GM12873 (cell line): ENCODE data around the gene ERGIC1.
A peak's percentile ranks its signal among the peaks of the same experiment; 100 is the strongest.

ENCODE experiments used
- TF ChIP-seq, protein P1 (sequence below): IDR thresholded peaks from 2 replicates; pipeline ENCODE4 v1.5.1; 2012; ENCODE audit warnings: low read depth, mild to moderate bottlenecking, moderate library complexity, low read length, control low read depth; ENCODE audit not compliant: insufficient read depth; ENCODE audit errors: missing control alignments

ERGIC1 gene

DNA sequence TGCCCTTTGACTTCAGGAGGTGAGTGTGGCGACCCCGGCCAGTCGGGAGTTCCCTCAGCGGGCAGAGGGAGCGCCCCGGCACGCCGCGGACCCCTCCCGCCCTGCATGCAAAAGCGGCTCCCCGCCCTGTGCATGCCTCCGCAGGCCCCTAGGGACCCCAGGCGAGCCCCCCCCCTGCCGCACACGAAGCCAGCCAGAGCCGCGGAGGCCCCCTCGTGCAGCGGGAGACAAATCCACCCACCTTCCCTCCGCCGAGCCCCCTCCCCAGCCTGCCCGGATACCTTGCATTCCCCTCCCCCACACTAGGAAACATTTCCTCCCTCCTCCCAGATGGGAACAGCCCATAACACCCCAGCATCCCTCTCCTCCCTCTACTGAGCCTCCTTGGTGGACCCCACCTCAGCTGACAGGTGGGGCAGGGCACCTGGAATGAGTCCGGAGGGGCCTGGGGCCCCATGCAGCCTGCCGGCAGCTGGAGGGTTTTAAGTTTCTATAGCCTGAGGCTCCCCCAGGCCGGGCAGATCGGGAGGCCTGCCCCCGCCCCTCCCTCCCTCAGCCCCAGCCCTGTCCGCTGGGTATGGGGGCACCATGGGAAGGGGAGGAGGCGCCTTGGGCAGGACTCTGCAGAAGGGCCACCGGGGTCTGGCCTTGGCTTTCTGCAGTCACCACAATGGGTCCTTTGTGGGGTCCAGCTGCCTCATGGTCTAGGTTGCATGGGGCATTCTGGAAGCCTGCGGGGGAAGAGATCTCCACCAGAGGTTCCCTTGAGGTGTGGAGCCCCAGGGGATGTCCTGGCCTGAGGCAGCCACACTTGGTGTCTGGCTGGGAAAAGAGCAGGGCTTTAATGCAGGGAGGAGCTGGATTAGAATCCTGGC is 601 bp downstream of the ERGIC1 start:
- TF ChIP-seq, protein P1, sequence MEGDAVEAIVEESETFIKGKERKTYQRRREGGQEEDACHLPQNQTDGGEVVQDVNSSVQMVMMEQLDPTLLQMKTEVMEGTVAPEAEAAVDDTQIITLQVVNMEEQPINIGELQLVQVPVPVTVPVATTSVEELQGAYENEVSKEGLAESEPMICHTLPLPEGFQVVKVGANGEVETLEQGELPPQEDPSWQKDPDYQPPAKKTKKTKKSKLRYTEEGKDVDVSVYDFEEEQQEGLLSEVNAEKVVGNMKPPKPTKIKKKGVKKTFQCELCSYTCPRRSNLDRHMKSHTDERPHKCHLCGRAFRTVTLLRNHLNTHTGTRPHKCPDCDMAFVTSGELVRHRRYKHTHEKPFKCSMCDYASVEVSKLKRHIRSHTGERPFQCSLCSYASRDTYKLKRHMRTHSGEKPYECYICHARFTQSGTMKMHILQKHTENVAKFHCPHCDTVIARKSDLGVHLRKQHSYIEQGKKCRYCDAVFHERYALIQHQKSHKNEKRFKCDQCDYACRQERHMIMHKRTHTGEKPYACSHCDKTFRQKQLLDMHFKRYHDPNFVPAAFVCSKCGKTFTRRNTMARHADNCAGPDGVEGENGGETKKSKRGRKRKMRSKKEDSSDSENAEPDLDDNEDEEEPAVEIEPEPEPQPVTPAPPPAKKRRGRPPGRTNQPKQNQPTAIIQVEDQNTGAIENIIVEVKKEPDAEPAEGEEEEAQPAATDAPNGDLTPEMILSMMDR = peak; percentile 19

DNA sequence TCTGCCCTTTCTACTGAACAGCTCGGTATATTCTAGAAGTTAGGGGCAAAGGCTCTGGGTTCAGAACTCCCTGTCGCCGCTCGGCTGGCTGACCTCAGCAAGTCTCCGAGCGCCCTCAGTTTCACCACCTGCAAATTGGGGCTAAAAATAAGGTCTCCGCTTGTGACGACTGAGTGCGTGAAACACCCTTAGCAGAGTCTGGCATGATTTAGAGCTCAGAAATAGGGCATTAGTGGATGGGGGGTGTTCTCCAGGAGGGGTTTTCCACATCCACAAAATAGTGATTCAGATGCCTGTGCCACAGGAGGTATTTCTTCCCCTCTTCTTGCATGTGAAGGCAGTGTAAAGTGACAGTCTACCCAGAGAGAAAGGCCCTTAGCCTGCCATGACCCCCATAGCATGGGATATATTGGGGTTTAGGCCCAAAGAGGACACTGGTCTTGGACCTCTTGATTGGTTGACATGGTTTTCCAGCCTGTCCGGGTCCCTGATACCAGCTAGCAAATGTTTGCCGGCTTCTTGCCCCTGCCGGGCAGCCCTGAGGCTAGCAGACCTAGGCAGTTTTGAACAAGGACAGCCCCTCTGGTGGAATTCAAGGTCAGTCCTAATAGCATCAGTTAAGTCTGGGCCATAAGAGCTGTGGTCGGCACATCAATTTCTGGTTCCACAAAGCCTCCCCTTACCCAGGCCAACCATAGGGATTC is 1.4 kb downstream of the ERGIC1 start:
- TF ChIP-seq, protein P1 = no peak

DNA sequence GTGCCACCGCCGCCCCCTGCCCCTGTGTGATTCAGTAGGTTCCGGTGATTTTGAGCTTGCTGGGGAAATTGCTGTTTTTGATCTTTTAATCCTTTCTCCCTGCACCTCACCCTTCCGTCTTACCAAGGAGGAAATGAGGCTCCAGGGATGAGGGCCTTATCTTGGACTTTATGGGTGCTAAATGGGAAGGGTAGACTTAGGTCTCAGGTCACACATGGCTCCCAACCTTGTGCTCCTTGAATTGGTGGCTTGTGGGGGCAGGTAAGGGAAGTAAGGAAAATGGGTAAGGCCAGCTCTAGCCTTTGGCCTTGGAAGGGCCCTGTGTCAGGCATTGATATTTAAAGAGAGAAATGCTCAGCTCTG is 1.9 kb downstream of the ERGIC1 start:
- TF ChIP-seq, protein P1 = no peak

DNA sequence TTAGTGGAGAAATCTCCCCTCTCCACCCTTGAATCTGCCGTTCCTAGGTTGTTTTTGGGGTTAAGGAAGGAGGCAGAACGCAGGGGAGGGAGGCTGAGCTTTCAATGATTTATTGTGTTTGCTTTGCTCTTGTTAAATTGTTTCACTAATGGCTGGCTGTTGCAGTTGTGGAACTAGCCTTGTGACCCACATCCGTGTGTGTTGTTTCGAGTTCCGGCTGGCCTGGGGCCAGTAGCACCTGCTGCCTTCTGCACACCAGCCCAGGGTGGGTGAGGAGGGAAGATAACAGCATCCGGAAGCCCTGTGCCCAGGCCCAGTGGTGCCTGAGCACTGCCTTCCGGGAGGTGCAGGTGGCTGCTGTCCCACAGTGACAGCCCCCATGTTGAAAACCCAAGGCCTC is 3.6 kb downstream of the ERGIC1 start:
- TF ChIP-seq, protein P1 = no peak

DNA sequence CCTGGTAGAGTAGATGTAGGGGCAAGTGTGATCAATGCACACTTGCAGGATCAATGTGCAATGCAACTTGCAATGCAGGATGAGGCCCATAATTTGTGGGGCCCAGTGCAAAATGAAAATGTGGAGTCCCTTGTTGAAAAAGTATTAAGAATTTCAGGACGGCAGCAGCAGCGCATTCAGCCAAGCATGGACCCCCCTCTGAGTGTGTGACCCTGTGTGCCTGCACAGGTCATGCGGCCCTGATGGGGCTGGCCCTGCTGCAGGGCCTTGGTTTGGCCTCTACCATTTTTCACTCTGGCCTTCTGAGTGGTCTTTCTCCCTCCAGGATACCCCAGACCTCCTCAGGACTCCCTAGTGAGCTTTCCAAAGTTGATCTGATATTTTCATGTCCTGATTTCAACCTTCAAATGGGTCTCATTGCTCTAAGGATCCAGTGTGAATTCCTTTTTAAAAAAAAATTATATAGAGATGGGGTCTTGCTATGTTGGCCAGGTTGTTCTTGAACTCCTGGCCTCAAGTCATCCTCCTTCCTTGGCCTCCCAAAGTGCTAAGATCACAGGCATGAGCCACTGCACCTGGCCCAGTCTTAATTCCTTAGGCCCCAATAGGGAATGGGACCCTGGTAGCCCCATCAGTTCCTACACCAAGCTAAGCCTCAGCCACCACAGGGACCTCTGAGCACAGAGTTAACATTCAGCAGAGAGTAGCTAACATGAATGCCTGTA is 4.3 kb downstream of the ERGIC1 start:
- TF ChIP-seq, protein P1 = no peak

DNA sequence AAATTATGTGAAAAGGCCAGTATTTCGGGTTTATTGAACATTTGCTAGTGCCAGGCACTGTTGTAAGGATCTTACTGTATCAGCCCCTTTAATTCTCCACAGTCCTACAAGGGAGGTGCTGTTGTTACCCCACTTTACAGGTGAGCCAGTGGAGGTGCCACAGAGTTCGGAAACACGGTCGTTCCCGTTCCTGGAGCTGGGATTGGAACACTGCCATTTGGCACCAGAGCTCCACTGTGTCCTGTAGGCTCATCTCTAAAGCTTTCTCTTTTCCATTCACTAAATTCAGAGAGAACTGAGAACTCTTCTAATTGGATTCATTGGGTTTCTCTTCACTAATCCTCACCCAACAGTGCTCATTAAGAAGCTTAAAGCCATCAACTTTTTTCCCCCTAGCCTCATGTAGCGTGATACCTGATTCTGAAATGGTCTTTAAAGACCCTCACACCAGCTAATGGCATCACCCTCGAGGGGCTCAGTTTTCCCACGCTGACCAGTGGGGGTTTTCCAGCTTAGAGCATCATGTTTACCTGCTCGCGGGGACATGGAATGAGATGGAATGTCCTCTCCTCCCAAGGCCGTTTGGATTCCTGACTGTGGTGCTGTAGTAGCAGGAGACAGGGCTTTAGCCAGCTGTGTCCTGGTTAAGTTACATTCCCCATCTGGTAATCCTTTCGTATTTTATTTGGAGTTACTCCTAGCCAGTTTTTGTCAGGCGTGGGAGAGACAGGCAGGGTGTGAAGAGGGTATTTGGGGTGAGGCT is 5.8 kb downstream of the ERGIC1 start:
- TF ChIP-seq, protein P1 = no peak
